OCI-LY7 (cell line): ENCODE measurements around the gene CASP4.

Source experiments
- EZH2phosphoT487 ChIP-seq: fragments of 200-600 bp; sonication (generic); IDR thresholded peaks from 2 replicates; pipeline ENCODE4 v1.6.1; 2018; ENCODE audit warnings: low read depth, borderline replicate concordance, mild to moderate bottlenecking, mixed run types, antibody characterized with exemption, low read length, moderate library complexity, mixed read lengths
- TF ChIP-seq, protein P1 (sequence below): fragments of 200-600 bp; sonication (generic); conservative IDR thresholded peaks from 2 replicates; pipeline ENCODE4 v1.5.1; 2014; ENCODE audit warnings: mild to moderate bottlenecking, antibody characterized with exemption, low read length, moderate library complexity, mixed read lengths

DNA sequence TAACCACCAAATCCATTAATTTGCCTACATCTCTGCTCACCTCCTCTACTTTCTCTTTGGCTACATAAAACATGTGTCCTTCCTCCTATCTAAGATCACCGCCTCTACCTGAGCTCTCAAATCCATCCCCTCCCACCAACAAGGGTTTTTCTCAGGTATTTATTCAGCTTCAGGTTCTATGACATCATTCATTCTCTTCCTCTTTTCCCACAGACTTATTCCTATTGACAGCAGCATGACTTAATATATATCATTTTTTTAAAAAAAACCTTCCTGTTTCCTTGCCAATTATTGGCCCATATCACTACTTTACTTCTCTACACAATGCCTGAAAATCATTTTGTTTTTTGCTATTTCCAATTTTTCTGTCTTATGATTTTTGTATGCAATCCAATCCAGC, 74.5 kb downstream of the CASP4 start:
- TF ChIP-seq, protein P1, sequence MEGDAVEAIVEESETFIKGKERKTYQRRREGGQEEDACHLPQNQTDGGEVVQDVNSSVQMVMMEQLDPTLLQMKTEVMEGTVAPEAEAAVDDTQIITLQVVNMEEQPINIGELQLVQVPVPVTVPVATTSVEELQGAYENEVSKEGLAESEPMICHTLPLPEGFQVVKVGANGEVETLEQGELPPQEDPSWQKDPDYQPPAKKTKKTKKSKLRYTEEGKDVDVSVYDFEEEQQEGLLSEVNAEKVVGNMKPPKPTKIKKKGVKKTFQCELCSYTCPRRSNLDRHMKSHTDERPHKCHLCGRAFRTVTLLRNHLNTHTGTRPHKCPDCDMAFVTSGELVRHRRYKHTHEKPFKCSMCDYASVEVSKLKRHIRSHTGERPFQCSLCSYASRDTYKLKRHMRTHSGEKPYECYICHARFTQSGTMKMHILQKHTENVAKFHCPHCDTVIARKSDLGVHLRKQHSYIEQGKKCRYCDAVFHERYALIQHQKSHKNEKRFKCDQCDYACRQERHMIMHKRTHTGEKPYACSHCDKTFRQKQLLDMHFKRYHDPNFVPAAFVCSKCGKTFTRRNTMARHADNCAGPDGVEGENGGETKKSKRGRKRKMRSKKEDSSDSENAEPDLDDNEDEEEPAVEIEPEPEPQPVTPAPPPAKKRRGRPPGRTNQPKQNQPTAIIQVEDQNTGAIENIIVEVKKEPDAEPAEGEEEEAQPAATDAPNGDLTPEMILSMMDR, result no peak
- TF ChIP-seq EZH2phosphoT487, result no peak
